Esophagus squamous epithelium (tissue), 5 donors: Measurements from ENCODE around the gene CDC6. TPM values are rescaled to one million over a fixed set of nuclear protein-coding genes. Genes with fewer than 3 reads are reported as not detected.

Experiments used
- DNase-seq: peaks from one replicate; lab custom pipeline; 2025; lab: John Stamatoyannopoulos, UW
- H3K27ac ChIP-seq, 4 donors: fragments of 200-600 bp; sonication (generic); one replicate each; pipeline ENCODE4 v1.5.1; 2016 to 2019; ENCODE audit warnings: mild to moderate bottlenecking in 1 of 4
- H3K27me3 ChIP-seq, 4 donors: fragments of 200-600 bp; sonication (generic); 1 replicate in 3 of 4; 2 replicates in 1 of 4; pipeline versions ENCODE4 v1.5.1 to v1.6.0; 2017 to 2021; ENCODE audit warnings: antibody characterized with exemption in 1 of 4
- H3K36me3 ChIP-seq, 3 donors: fragments of 200-600 bp; sonication (generic); one replicate each; pipeline ENCODE4 v1.5.1; 2016 to 2019
- H3K4me1 ChIP-seq, 3 donors: fragments of 200-600 bp; sonication (generic); one replicate each; pipeline ENCODE4 v1.5.1; 2017 to 2019
- H3K4me3 ChIP-seq, 4 donors: fragments of 200-600 bp; sonication (generic); 1 replicate in 3 of 4; 2 replicates in 1 of 4; pipeline ENCODE4 v1.5.1; 2016 to 2019; ENCODE audit warnings: mild to moderate bottlenecking in 2 of 4, moderate library complexity in 1 of 4
- H3K9me3 ChIP-seq, 3 donors: fragments of 200-600 bp; sonication (generic); one replicate each; pipeline ENCODE4 v1.5.1; 2016 to 2019
- POLR2A ChIP-seq, 4 donors: fragments of 450-650 bp; IDR thresholded peaks; one replicate each; pipeline ENCODE4 v1.6.1; 2017; ENCODE audit warnings: antibody characterized with exemption in 4 of 4, mild to moderate bottlenecking in 4 of 4, moderate library complexity in 3 of 4
- whole genome bisulfite sequencing, 2 donors: methylation state at CpG; one replicate each; pipeline ENCODE4 v1.1.5; 2018; 5-methylcytosine and 5-hydroxymethylcytosine counted together
- intact Hi-C: fragments of 100-400 bp; cut with DNase I; formaldehyde crosslinking; loops from one replicate; pipeline ENCODE4 v1.15.0; 2022
- total RNA-seq, 4 donors: library from RNA; depleted of rRNA; stranded (reverse); fragments of >200 nt; gene quantifications; one replicate each; pipeline ENCODE4 v1.1.0, GENCODE V29; 2016
- TF ChIP-seq, protein P1 (sequence below), 6 experiments: fragments of 450-650 bp in 4 of 6; fragments of 200-600 bp in 2 of 6; sonication (generic) in 2 of 6; IDR thresholded peaks; one replicate each; pipeline ENCODE4 v1.5.1; 2016 to 2019; ENCODE audit warnings: antibody characterized with exemption in 6 of 6, mild to moderate bottlenecking in 4 of 6, moderate library complexity in 4 of 6
- donor health status: DM: yes; HTN: yes; CAD: no.

CDC6 gene, protein sequence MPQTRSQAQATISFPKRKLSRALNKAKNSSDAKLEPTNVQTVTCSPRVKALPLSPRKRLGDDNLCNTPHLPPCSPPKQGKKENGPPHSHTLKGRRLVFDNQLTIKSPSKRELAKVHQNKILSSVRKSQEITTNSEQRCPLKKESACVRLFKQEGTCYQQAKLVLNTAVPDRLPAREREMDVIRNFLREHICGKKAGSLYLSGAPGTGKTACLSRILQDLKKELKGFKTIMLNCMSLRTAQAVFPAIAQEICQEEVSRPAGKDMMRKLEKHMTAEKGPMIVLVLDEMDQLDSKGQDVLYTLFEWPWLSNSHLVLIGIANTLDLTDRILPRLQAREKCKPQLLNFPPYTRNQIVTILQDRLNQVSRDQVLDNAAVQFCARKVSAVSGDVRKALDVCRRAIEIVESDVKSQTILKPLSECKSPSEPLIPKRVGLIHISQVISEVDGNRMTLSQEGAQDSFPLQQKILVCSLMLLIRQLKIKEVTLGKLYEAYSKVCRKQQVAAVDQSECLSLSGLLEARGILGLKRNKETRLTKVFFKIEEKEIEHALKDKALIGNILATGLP
- total RNA-seq, result 10 to 100 TPM in 2 of 4 donors, 1 to 10 TPM in 2; 2.9 to 17.8 (median 9.8) TPM

GRCh38 chr17:40287494-40288369 lies at the start of gene CDC6:
CDC6 (plus strand) TSS chr17:40287879; CDS start chr17:40289421, 1,542 bp downstream.
- TF ChIP-seq, protein P1, sequence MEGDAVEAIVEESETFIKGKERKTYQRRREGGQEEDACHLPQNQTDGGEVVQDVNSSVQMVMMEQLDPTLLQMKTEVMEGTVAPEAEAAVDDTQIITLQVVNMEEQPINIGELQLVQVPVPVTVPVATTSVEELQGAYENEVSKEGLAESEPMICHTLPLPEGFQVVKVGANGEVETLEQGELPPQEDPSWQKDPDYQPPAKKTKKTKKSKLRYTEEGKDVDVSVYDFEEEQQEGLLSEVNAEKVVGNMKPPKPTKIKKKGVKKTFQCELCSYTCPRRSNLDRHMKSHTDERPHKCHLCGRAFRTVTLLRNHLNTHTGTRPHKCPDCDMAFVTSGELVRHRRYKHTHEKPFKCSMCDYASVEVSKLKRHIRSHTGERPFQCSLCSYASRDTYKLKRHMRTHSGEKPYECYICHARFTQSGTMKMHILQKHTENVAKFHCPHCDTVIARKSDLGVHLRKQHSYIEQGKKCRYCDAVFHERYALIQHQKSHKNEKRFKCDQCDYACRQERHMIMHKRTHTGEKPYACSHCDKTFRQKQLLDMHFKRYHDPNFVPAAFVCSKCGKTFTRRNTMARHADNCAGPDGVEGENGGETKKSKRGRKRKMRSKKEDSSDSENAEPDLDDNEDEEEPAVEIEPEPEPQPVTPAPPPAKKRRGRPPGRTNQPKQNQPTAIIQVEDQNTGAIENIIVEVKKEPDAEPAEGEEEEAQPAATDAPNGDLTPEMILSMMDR (IDR thresholded peaks at IDR 0.05), result peak in 1 of 6 experiments; percentile 51
- TF ChIP-seq POLR2A (IDR thresholded peaks at IDR 0.05), result peak in 2 of 4 donors; percentile 46 to 78
- intact Hi-C loops, result loop anchor here (5.0 kb wide), 1 partner anchor 85 kb away; no protein-coding TSS in a partner anchor
- Histone ChIP-seq H3K4me1 (peaks cover 19 to 48% (median 26%) of the 10 kb centered on the region in 3 donors), H3K27me3 (no peaks in the 10 kb centered on the region), H3K36me3 (peaks cover 0 to 1% (median under 1%) of the 10 kb centered on the region in 3 donors), H3K27ac (peak within 1 kb of the TSS in 3 of 4 donors; percentile 64 to 84 (median 67)), H3K4me3 (peak within 1 kb of the TSS; percentile 47 to 69 (median 60)), H3K9me3 (no peaks in the 10 kb centered on the region)
- 0% methylated on average over 13 to 37 of the region's 47 CpGs for WGBS, 2 donors
- DNase-seq, result peak; percentile 92

- Histone ChIP-seq H3K4me3 (no peak overlapping the region), H3K9me3 (no peaks in the 10 kb centered on the region), H3K27ac (no peak overlapping the region), H3K4me1 (peaks cover 4 to 43% (median 6%) of the 10 kb centered on the region in 3 donors), H3K27me3 (no peaks in the 10 kb centered on the region), H3K36me3 (peaks cover 0 to 30% (median 0%) of the 10 kb centered on the region in 3 donors)
- intact Hi-C loops, result no loop called here
- TF ChIP-seq POLR2A (IDR thresholded peaks at IDR 0.05), result no peak
- TF ChIP-seq, protein P1 (IDR thresholded peaks at IDR 0.05), result no peak
- no peak for DNase-seq
- WGBS, 2 donors, result 53 to 55% methylated on average over 4 of the region's 4 CpGs
Measured at GRCh38 chr17:40241252-40241834, 46.3 kb upstream of the CDC6 start.

- H3K27me3 ChIP-seq, result no peaks in the 10 kb centered on the region
- H3K4me1 ChIP-seq, result peaks cover 4 to 48% (median 6%) of the 10 kb centered on the region in 3 donors
- TF ChIP-seq, protein P1 (IDR thresholded peaks at IDR 0.05), result no peak
- no peak for TF ChIP-seq POLR2A (IDR thresholded peaks at IDR 0.05)
- no peak overlapping the region for H3K4me3 ChIP-seq
- H3K9me3 ChIP-seq, result no peaks in the 10 kb centered on the region
- whole genome bisulfite sequencing, 2 donors, result 64 to 70% methylated on average over 3 of the region's 3 CpGs
- H3K27ac ChIP-seq, result no peak overlapping the region
- H3K36me3 ChIP-seq, result peaks cover 0 to 22% (median 0%) of the 10 kb centered on the region in 3 donors
- intact Hi-C loops, result no loop called here
- DNase-seq, result no peak
Measured at GRCh38 chr17:40242774-40243173, 44.9 kb upstream of the CDC6 start.

DNA sequence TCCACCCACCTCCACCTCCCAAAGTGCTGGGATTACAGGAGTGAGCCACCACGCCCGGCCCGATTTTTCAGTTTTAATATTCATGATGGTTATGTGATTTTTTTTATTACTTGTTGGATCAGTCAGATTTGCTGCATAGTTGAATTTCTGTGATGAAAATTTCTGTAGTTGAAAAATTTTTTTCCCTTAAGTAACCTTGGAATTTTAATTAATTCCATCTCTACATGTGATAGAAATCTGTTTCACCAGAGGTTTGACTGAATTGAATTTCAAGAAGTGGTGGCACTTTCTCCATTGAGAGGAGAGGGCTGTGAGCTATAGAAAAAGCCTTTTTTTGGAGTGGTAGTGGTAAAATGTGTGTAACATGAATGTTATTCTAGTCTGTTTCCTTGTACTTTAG lies 43.9 kb upstream of the CDC6 start:
- no peak for DNase-seq
- TF ChIP-seq, protein P1 (IDR thresholded peaks at IDR 0.05), result no peak
- no peak for TF ChIP-seq POLR2A (IDR thresholded peaks at IDR 0.05)
- WGBS, 2 donors, result 91 to 92% methylated on average over 3 of the region's 3 CpGs
- Histone ChIP-seq H3K4me3 (no peak overlapping the region), H3K27me3 (no peaks in the 10 kb centered on the region), H3K36me3 (peaks cover 0 to 17% (median 0%) of the 10 kb centered on the region in 3 donors), H3K27ac (no peak overlapping the region), H3K4me1 (peaks cover 4 to 49% (median 6%) of the 10 kb centered on the region in 3 donors), H3K9me3 (no peaks in the 10 kb centered on the region)
- intact Hi-C loops, result no loop called here
